Endothelial cell of umbilical vein (primary cell): ENCODE results near the gene PDGFA. TPM values are rescaled to one million over a fixed set of nuclear protein-coding genes. Genes with fewer than 3 reads are reported as not detected.

Experiments
- BruUV-seq: library from RNA; stranded (reverse); fragments of 400-500 nt; replicated peaks from 2 replicates; lab custom pipeline; 2021; lab: Mats Ljungman, UMichigan
- CTCF ChIA-PET: fragments of 300-600, 350-600 bp; sonication (Branson Sonifier 250); formaldehyde crosslinking; loops from one replicate; lab custom pipeline; 2021; ENCODE audit warnings: antibody characterized with exemption, inconsistent platforms; lab: Charles Lee
- POLR2A ChIA-PET: fragments of 300-600, 350-600 bp; sonication (Branson Sonifier 250); formaldehyde crosslinking; loops from one replicate; lab custom pipeline; 2021; ENCODE audit warnings: antibody characterized with exemption, inconsistent platforms; lab: Charles Lee
- DNase-seq: peaks from one replicate; pipeline ENCODE4 v3.0.0-alpha.2; 2011; ENCODE audit warnings: low read depth, low spot score
- FAIRE-seq: peaks from 2 replicates; lab custom pipeline; 2011; peaks lifted over from hg19 to GRCh38; lab: Jason Lieb, UNC
- H2AFZ ChIP-seq: 2 replicates; pipeline ENCODE4 v1.6.0; 2012; ENCODE audit warnings: low read depth, low read length, control low read depth, inconsistent platforms
- H3K27ac ChIP-seq: 2 replicates; pipeline ENCODE4 v1.5.1; 2011; ENCODE audit warnings: low read depth, mild to moderate bottlenecking, control low read depth, low read length, moderate library complexity; ENCODE audit not compliant: insufficient read depth
- H3K27me3 ChIP-seq, 2 experiments: 2 replicates each; pipeline versions ENCODE4 v1.6.0 to v1.6.1; 2011; ENCODE audit warnings: low read length in 2 of 2, mixed read lengths in 1 of 2; ENCODE audit not compliant: control insufficient read depth in 2 of 2, insufficient read depth in 2 of 2
- H3K36me3 ChIP-seq, 2 experiments: 2 replicates in 1 of 2; 3 replicates in 1 of 2; pipeline ENCODE4 v1.5.1; 2011; ENCODE audit warnings: low read length in 2 of 2, mild to moderate bottlenecking in 1 of 2, moderate library complexity in 1 of 2; ENCODE audit not compliant: control insufficient read depth in 2 of 2, insufficient read depth in 2 of 2; ENCODE audit errors: extremely low read depth in 1 of 2
- H3K4me1 ChIP-seq: 3 replicates; pipeline ENCODE4 v1.5.1; 2011; ENCODE audit warnings: mild to moderate bottlenecking, low read length; ENCODE audit not compliant: control insufficient read depth, insufficient read depth; ENCODE audit errors: extremely low read depth
- H3K4me2 ChIP-seq: 2 replicates; pipeline ENCODE4 v1.6.1; 2011; ENCODE audit warnings: low read length, control low read depth, mixed read lengths; ENCODE audit not compliant: insufficient read depth
- H3K4me3 ChIP-seq, 3 experiments: fragments of 200-600 bp in 1 of 3; sonication (generic), shearing (Covaris generic) in 1 of 3; replicated peaks in 1 of 3; 2 replicates each; pipeline ENCODE4 v1.5.1; 2011 to 2016; ENCODE audit warnings: control low read depth in 3 of 3, low read length in 3 of 3, mild to moderate bottlenecking in 2 of 3, inconsistent platforms in 1 of 3, low read depth in 1 of 3, moderate library complexity in 1 of 3; ENCODE audit not compliant: insufficient read depth in 1 of 3
- H3K79me2 ChIP-seq: 2 replicates; pipeline ENCODE4 v1.6.0; 2012; ENCODE audit warnings: low read length, inconsistent platforms; ENCODE audit not compliant: control insufficient read depth, insufficient read depth
- H3K9ac ChIP-seq: replicated peaks from 2 replicates; pipeline ENCODE3; 2011; ENCODE audit warnings: low read length, control low read depth; ENCODE audit not compliant: insufficient read depth; ENCODE audit errors: extremely low read depth
- H3K9me1 ChIP-seq: replicated peaks from 3 replicates; pipeline ENCODE4 v1.6.0; 2011; ENCODE audit warnings: mild to moderate bottlenecking, low read length; ENCODE audit not compliant: control insufficient read depth, insufficient read depth; ENCODE audit errors: extremely low read depth
- H3K9me3 ChIP-seq: replicated peaks from 2 replicates; pipeline ENCODE4 v1.5.1; 2012; ENCODE audit warnings: low read length, inconsistent platforms; ENCODE audit not compliant: control insufficient read depth, insufficient read depth
- H4K20me1 ChIP-seq: replicated peaks from 2 replicates; pipeline ENCODE3; 2011; ENCODE audit warnings: mild to moderate bottlenecking, low read length; ENCODE audit not compliant: control insufficient read depth, insufficient read depth; ENCODE audit errors: extremely low read depth
- CTCF ChIP-seq, 2 donors: IDR thresholded peaks; 1 replicate in 1 of 2; 2 replicates in 1 of 2; pipeline ENCODE4 v1.5.1; 2011; ENCODE audit warnings: low read length in 2 of 2, mild to moderate bottlenecking in 2 of 2, moderate library complexity in 2 of 2, control low read depth in 1 of 2, inconsistent platforms in 1 of 2, low read depth in 1 of 2; ENCODE audit not compliant: insufficient read depth in 1 of 2; ENCODE audit errors: extremely low read depth in 1 of 2
- EZH2 ChIP-seq: IDR thresholded peaks from 2 replicates; pipeline ENCODE4 v1.6.1; 2012; ENCODE audit warnings: borderline replicate concordance, low read depth, mild to moderate bottlenecking, moderate library complexity, low read length, inconsistent platforms; ENCODE audit not compliant: severe bottlenecking
- FOS ChIP-seq: IDR thresholded peaks from 2 replicates; pipeline ENCODE4 v1.6.1; 2011; ENCODE audit warnings: mild to moderate bottlenecking, low read length, moderate library complexity, borderline replicate concordance; ENCODE audit not compliant: insufficient read depth
- GATA2 ChIP-seq: IDR thresholded peaks from 2 replicates; pipeline ENCODE4 v1.7.0; 2011; ENCODE audit warnings: low read depth, mild to moderate bottlenecking, moderate library complexity, mixed read lengths, low read length; ENCODE audit not compliant: insufficient read length, insufficient read depth
- JUN ChIP-seq: IDR thresholded peaks from 2 replicates; pipeline ENCODE4 v1.6.1; 2011; ENCODE audit warnings: borderline replicate concordance, low read depth; ENCODE audit not compliant: insufficient read length, insufficient read depth
- MYC ChIP-seq: IDR thresholded peaks from one replicate; pipeline ENCODE4 v1.6.1; 2011; ENCODE audit warnings: mild to moderate bottlenecking, low read depth, low read length
- POLR2A ChIP-seq: IDR thresholded peaks from 2 replicates; pipeline ENCODE4 v1.6.1; 2012; ENCODE audit warnings: low read depth, mild to moderate bottlenecking, control low read depth, low read length
- POLR2AphosphoS5 ChIP-seq: IDR thresholded peaks from 2 replicates; pipeline ENCODE4 v1.6.1; 2012; ENCODE audit warnings: low read depth, mild to moderate bottlenecking, control low read depth, low read length, moderate library complexity; ENCODE audit not compliant: insufficient read depth
- dilution Hi-C: fragments of 300-500 bp; cut with MboI; formaldehyde crosslinking; loops from one replicate; pipeline ENCODE4 v1.15.0; 2019; ENCODE audit warnings: low sequenced_read_pairs; ENCODE audit not compliant: extremely low pct_ligation_motif_present
- intact Hi-C: fragments of 100-400 bp; cut with micrococcal nuclease; formaldehyde crosslinking; loops from one replicate; pipeline ENCODE4 v1.10.0; 2022
- polyA plus RNA-seq, 4 experiments: library from polyadenylated mRNA; depleted of rRNA in 3 of 4; stranded (reverse) in 3 of 4; unstranded in 1 of 4; fragments of >200 nt; gene quantifications; 2 replicates each; pipeline versions ENCODE4 v1.2.1 to v1.2.3, GENCODE V29; 2011 to 2012; ENCODE audit warnings: missing spikeins in 1 of 4
- total RNA-seq: library from RNA; stranded (reverse); gene quantifications from 2 replicates; pipeline ENCODE4 v1.2.3, GENCODE V29; 2021
- TF ChIP-seq, protein P1 (sequence below): IDR thresholded peaks from 2 replicates; pipeline ENCODE4 v1.6.1; 2011; ENCODE audit not compliant: insufficient read depth, insufficient read length

The PDGFA gene
- total and polyA plus RNA-seq, 2 donors (not counting 3 experiments of a cell fraction or from before 2014, with no cell fraction given) = 17.4 to 62.4 TPM

GRCh38 chr7:475951-476441 lies 43.6 kb downstream of the PDGFA start:
- H3K27me3 ChIP-seq = no peaks in the 10 kb centered on the region
- dilution Hi-C loops = no loop called here
- no peaks in the 10 kb centered on the region for H3K9me3 ChIP-seq
- DNase-seq (no peak), FAIRE-seq (no peak)
- POLR2A ChIA-PET = interaction anchor here (0.5 kb wide), 1 partner anchor 9 kb away, joined by 4 read pairs; no protein-coding TSS in a partner anchor
- H3K79me2 ChIP-seq = no peaks in the 10 kb centered on the region
- H3K9me1 ChIP-seq = no peaks in the 10 kb centered on the region
- no peaks in the 10 kb centered on the region for H3K36me3 ChIP-seq
- intact Hi-C loops = no loop called here
- BruUV-seq = no TSS peak
- H3K4me2 ChIP-seq = no peak overlapping the region
- no peak overlapping the region for H3K4me3 ChIP-seq
- H3K27ac ChIP-seq = no peak overlapping the region
- H3K9ac ChIP-seq = no peak overlapping the region
- no peak for TF ChIP-seq POLR2AphosphoS5
- no peak for TF ChIP-seq MYC
- no peak for TF ChIP-seq GATA2
- TF ChIP-seq POLR2A = no peak
- TF ChIP-seq CTCF (IDR thresholded peaks at IDR 0.05; ENCODE audit: extremely low read depth in 1 of 2, insufficient read depth in 1 of 2, low read depth in 1 of 2, low read length in 2 of 2) = no peak
- TF ChIP-seq EZH2 = no peak
- TF ChIP-seq, protein P1, sequence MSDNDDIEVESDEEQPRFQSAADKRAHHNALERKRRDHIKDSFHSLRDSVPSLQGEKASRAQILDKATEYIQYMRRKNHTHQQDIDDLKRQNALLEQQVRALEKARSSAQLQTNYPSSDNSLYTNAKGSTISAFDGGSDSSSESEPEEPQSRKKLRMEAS = no peak
- TF ChIP-seq FOS = no peak
- no peak for TF ChIP-seq JUN
- peaks cover 12% of the 10 kb centered on the region for H3K4me1 ChIP-seq
- CTCF ChIA-PET = no interaction called here
- no peaks in the 10 kb centered on the region for H4K20me1 ChIP-seq
- no peak overlapping the region for H2AFZ ChIP-seq
